ENCODE measurements around the gene ADRA1B. TPM values are rescaled to one million over a fixed set of nuclear protein-coding genes. Genes with fewer than 3 reads are reported as not detected.

Gene ADRA1B
- polyA plus RNA-seq, 2 of the 4 experiments (the other 2 are of a cell fraction), result 4.4 to 8.5 TPM

DNA sequence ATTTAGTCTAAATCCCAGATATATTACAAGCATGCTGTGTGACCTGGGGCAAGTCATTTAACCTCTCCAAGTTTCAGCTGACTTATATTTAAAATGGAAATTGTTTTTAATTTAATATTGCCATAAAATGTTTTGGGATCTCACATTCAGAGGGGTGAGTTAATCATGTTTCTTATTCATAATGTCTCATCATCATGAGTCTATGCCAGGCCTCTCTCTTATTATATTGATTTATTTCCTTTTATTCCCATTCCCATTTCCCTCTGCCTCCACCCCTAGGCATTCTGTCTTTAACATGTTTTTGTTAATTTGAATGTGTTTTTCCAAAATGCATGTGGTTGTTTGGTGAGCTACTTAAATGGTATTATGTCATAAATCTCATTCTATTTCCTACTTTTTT lies 53.7 kb downstream of the ADRA1B start:
- FAIRE-seq (no peak), ATAC-seq (no peak)
- TF ChIP-seq RNF2 (IDR thresholded peaks at IDR 0.05; ENCODE audit: borderline replicate concordance, low read depth) (no peak), MAZ (IDR thresholded peaks at IDR 0.05; ENCODE audit: borderline replicate concordance, low read depth, low read length) (no peak), POLR2AphosphoS2 (conservative IDR thresholded peaks at IDR 0.05; ENCODE audit: low read length) (no peak), MAFK (IDR thresholded peaks at IDR 0.05; ENCODE audit: partially characterized antibody) (no peak), NPAS2 (CRISPR knock-in tag; IDR thresholded peaks at IDR 0.05; ENCODE audit: borderline replicate concordance) (no peak), FOSB (CRISPR knock-in tag; IDR thresholded peaks at IDR 0.05) (no peak), KDM5A (IDR thresholded peaks at IDR 0.05) (no peak), HDAC2 (IDR thresholded peaks at IDR 0.05) (no peak)
- TF ChIP-seq, protein P1, sequence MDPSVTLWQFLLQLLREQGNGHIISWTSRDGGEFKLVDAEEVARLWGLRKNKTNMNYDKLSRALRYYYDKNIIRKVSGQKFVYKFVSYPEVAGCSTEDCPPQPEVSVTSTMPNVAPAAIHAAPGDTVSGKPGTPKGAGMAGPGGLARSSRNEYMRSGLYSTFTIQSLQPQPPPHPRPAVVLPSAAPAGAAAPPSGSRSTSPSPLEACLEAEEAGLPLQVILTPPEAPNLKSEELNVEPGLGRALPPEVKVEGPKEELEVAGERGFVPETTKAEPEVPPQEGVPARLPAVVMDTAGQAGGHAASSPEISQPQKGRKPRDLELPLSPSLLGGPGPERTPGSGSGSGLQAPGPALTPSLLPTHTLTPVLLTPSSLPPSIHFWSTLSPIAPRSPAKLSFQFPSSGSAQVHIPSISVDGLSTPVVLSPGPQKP (IDR thresholded peaks at IDR 0.05; ENCODE audit: low read depth, low read length), result no peak
- TF ChIP-seq, protein P2, sequence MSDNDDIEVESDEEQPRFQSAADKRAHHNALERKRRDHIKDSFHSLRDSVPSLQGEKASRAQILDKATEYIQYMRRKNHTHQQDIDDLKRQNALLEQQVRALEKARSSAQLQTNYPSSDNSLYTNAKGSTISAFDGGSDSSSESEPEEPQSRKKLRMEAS (IDR thresholded peaks at IDR 0.05), result no peak

DNA sequence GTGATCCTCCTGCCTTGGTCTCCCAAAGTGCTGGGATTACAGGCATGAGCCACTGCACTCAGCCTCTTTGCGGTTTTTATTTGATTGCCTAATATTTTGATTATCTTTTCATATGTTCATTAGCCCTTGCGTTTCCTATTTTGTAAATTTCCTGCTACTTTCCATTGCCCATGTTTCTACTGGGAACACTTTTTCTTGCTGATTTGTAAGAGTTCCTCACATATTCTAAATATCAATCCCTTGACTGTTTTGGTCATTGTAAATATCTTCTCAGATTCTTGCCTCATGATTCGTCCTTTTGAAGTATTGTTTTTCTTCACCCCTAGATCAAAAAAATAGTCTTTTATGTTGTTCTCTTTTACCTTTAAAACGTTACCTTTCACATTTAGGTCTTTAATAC lies 54.8 kb downstream of the ADRA1B start:
- Histone ChIP-seq H3K4me2 (peak overlapping the region; percentile 42; the same call in 2 of the 3 replicates), H3K27ac (no peak overlapping the region), H3K4me3 (no peak overlapping the region), H3K4me1 (peaks cover 17% of the 10 kb centered on the region), H3K9me3 (no peaks in the 10 kb centered on the region)
- WGBS (ENCODE audit: missing lambda C conversion rate), result 45% methylated on average over 4 of the region's 4 CpGs
- CTCF ChIA-PET, result interaction anchor here (1.2 to 1.4 kb wide), 3 partner anchors 21 to 526 kb away, joined by 3 to 4 read pairs (median 4); no protein-coding TSS in a partner anchor
- ATAC-seq (no peak), FAIRE-seq (no peak), DNase-seq (ENCODE audit: low read depth in 1 of 2, low spot score in 1 of 2) (no peak)
- TF ChIP-seq KDM1A (IDR thresholded peaks at IDR 0.05; ENCODE audit: low read depth) (no peak), RNF2 (IDR thresholded peaks at IDR 0.05; ENCODE audit: borderline replicate concordance, low read depth) (no peak), NPAS2 (CRISPR knock-in tag; IDR thresholded peaks at IDR 0.05; ENCODE audit: borderline replicate concordance) (no peak), FOSB (CRISPR knock-in tag; IDR thresholded peaks at IDR 0.05) (no peak), GATA3 (IDR thresholded peaks at IDR 0.05; ENCODE audit: borderline replicate concordance) (no peak), ZSCAN20 (CRISPR knock-in tag; IDR thresholded peaks at IDR 0.05) (no peak), MAZ (IDR thresholded peaks at IDR 0.05; ENCODE audit: borderline replicate concordance, low read depth, low read length) (no peak), ESRRA (IDR thresholded peaks at IDR 0.05; ENCODE audit: borderline replicate concordance, low read length) (no peak), RCOR1 (IDR thresholded peaks at IDR 0.05; ENCODE audit: low read depth, low read length) (no peak), BHLHE40 (IDR thresholded peaks at IDR 0.05; ENCODE audit: low read depth, low read length) (no peak), RAD21 (conservative IDR thresholded peaks at IDR 0.05 in 1 of 2, IDR thresholded peaks at IDR 0.05 in 1 of 2) (no peak), CBX2 (IDR thresholded peaks at IDR 0.05; ENCODE audit: borderline replicate concordance, low read depth) (no peak)
- TF ChIP-seq, protein P1 (IDR thresholded peaks at IDR 0.05; ENCODE audit: low read depth, low read length), result no peak
- TF ChIP-seq, protein P3, sequence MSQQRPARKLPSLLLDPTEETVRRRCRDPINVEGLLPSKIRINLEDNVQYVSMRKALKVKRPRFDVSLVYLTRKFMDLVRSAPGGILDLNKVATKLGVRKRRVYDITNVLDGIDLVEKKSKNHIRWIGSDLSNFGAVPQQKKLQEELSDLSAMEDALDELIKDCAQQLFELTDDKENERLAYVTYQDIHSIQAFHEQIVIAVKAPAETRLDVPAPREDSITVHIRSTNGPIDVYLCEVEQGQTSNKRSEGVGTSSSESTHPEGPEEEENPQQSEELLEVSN (IDR thresholded peaks at IDR 0.05; ENCODE audit: borderline replicate concordance, low read depth), result no peak
- TF ChIP-seq, protein P4, sequence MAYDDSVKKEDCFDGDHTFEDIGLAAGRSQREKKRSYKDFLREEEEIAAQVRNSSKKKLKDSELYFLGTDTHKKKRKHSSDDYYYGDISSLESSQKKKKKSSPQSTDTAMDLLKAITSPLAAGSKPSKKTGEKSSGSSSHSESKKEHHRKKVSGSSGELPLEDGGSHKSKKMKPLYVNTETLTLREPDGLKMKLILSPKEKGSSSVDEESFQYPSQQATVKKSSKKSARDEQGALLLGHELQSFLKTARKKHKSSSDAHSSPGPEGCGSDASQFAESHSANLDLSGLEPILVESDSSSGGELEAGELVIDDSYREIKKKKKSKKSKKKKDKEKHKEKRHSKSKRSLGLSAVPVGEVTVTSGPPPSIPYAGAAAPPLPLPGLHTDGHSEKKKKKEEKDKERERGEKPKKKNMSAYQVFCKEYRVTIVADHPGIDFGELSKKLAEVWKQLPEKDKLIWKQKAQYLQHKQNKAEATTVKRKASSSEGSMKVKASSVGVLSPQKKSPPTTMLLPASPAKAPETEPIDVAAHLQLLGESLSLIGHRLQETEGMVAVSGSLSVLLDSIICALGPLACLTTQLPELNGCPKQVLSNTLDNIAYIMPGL (CRISPR knock-in tag; IDR thresholded peaks at IDR 0.05; ENCODE audit: borderline replicate concordance), result no peak
- POLR2A ChIA-PET, result no interaction called here

More for the DNA sequence above, 53.7 kb downstream of the ADRA1B start:
- Histone ChIP-seq H3K27ac (no peak overlapping the region), H3K4me1 (peaks cover 20% of the 10 kb centered on the region), H3K4me3 (no peak overlapping the region), H3K4me2 (no peak overlapping the region), H3K9me3 (no peaks in the 10 kb centered on the region)
- CTCF ChIA-PET, result interaction anchor here (0.7 to 1.3 kb wide), 2 partner anchors 11 to 525 kb away, joined by 3 to 4 read pairs; no protein-coding TSS in a partner anchor
- DNase-seq (ENCODE audit: low read depth in 1 of 2, low spot score in 1 of 2), result no peak
- POLR2A ChIA-PET, result no interaction called here

All from A549 (cell line).